ENCODE data around the gene ASB6.

- TF ChIP-seq MAX (CRISPR knock-in tag; IDR thresholded peaks at IDR 0.05), result no peak
- TF ChIP-seq IRF2 (CRISPR knock-in tag; IDR thresholded peaks at IDR 0.05; ENCODE audit: borderline replicate concordance, low read depth), result no peak
- TF ChIP-seq USF1 (CRISPR knock-in tag; IDR thresholded peaks at IDR 0.05), result no peak
- no peak for TF ChIP-seq PRRX2 (CRISPR knock-in tag; IDR thresholded peaks at IDR 0.05)
- no peak for TF ChIP-seq EMX1 (CRISPR knock-in tag; IDR thresholded peaks at IDR 0.05)
- TF ChIP-seq ZNF512 (CRISPR knock-in tag; IDR thresholded peaks at IDR 0.05; ENCODE audit: borderline replicate concordance), result no peak
Observed at GRCh38 chr9:129627556-129628440, 14.2 kb downstream of the ASB6 start.
